ENCODE measurements around the gene CACNG6. TPM values are rescaled to one million over a fixed set of nuclear protein-coding genes. Genes with fewer than 3 reads are reported as not detected.

The CACNG6 gene, protein sequence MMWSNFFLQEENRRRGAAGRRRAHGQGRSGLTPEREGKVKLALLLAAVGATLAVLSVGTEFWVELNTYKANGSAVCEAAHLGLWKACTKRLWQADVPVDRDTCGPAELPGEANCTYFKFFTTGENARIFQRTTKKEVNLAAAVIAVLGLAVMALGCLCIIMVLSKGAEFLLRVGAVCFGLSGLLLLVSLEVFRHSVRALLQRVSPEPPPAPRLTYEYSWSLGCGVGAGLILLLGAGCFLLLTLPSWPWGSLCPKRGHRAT
- not detected for total RNA-seq
- long read RNA-seq: 0 reads

DNA sequence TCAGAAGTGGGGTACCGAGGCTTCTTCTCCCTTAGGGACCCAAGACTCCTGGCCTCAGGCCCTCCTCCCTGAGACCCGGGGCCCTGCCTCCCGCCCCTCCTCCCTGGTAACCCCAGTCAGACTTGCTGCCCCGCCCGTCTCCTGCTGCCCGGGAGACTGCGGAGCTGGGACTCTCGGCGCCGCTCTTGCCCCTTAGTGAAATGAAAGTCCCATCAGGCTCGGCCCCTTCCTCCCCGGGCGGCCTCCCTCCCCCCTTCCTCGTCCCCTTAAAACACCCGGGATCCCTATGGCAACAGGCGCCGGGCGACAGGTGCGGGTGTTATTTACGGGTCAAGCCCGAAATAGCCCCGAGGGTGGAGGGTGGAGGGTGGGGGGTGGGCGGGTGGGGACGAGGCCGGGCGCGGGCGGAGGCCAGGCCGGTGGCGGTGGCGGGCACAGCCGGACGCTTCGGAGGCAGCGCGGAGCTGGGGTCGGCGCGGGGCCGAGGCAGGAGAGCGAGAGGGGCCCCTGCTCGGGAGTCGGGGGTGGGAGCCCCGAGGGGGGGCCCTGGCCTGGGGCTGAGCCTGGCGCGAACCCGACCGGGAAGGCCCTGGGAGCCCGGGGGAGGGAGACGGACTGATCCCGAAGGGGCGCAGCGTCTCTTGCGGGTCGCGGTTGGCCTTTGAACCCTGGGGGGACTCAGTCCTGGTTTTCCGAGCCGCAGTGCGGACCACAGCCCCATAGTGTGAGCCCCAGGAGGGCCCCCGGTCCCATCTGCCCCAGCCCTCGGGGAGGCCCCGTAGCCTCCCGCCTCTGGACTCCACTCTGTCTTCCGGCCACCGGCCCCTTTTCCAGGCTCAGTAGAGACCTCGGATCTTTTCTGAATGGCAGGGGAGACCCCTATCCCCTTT lies at the start of gene CACNG6:
CACNG6 (plus strand) TSS at position 414 of the 890 bp plus-strand sequence. CDS start 1,241 bp downstream, outside the sequence.
- Histone ChIP-seq H3K4me3 (no peak within 1 kb of the TSS), H3K27me3 (peaks cover 0 to 15% of the 10 kb centered on the region in 2 donors)
- 6% methylated on average over 12 of the region's 66 CpGs for WGBS (ENCODE audit: insufficient coverage, low coverage, low lambda C conversion rate, missing lambda C conversion rate)

DNA sequence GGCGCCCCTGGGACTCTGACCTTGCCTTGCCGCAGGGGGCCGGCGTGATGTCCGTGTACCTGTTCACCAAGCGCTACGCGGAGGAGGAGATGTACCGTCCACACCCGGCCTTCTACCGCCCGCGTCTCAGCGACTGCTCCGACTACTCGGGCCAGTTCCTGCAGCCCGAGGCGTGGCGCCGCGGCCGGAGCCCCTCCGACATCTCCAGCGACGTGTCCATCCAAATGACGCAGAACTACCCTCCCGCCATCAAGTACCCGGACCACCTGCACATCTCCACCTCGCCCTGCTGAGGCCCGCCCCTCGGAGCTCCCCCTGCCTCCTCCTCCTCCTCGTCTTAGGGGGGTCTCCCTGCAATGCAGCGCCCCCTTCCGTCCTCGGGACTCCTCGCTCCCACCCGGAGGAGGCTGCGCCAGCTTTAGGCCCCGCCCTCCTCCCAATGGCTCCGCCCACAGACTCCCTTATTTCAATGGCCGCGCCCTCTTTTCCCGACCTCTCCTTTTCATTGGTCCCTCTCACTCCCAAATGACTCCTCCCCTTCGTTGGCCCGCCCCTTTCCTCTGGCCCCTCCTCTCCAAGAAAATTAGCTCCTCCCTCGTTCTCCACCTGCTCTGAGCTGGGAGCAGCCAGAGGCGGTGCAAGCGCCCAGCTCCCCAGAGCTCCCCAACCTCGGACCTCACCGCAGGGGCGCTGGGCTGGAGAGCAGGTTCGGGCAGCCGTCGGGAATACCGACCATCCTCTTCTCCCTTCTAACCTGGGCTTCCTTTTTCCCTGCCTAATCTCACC lies 49.2 kb upstream of the CACNG6 start:
- WGBS (ENCODE audit: insufficient coverage, low coverage, low lambda C conversion rate, missing lambda C conversion rate): 5% methylated on average over 22 of the region's 55 CpGs
- TF ChIP-seq POLR2A (IDR thresholded peaks at IDR 0.05): no peak
- TF ChIP-seq, protein P1, sequence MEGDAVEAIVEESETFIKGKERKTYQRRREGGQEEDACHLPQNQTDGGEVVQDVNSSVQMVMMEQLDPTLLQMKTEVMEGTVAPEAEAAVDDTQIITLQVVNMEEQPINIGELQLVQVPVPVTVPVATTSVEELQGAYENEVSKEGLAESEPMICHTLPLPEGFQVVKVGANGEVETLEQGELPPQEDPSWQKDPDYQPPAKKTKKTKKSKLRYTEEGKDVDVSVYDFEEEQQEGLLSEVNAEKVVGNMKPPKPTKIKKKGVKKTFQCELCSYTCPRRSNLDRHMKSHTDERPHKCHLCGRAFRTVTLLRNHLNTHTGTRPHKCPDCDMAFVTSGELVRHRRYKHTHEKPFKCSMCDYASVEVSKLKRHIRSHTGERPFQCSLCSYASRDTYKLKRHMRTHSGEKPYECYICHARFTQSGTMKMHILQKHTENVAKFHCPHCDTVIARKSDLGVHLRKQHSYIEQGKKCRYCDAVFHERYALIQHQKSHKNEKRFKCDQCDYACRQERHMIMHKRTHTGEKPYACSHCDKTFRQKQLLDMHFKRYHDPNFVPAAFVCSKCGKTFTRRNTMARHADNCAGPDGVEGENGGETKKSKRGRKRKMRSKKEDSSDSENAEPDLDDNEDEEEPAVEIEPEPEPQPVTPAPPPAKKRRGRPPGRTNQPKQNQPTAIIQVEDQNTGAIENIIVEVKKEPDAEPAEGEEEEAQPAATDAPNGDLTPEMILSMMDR (IDR thresholded peaks at IDR 0.05): no peak
- Histone ChIP-seq H3K27me3 (peaks cover 0 to 5% of the 10 kb centered on the region in 2 donors), H3K27ac (no peak overlapping the region), H3K9me3 (no peaks in the 10 kb centered on the region), H3K4me3 (no peak overlapping the region), H3K36me3 (no peaks in the 10 kb centered on the region), H3K4me1 (no peaks in the 10 kb centered on the region)
- ATAC-seq (peak in 1 of 4 donors; percentile 33), DNase-seq (no peak)
- intact Hi-C loops (cut with DNase I): no loop called here

More for the DNA sequence above, at the start of gene CACNG6:
- DNase-seq (peak in 1 of 3 donors; percentile 31), ATAC-seq (peak in 1 of 4 donors; percentile 29)
- intact Hi-C loops (cut with DNase I): no loop called here
- Histone ChIP-seq H3K27ac (no peak within 1 kb of the TSS), H3K36me3 (no peaks in the 10 kb centered on the region), H3K9me3 (no peaks in the 10 kb centered on the region), H3K4me1 (no peaks in the 10 kb centered on the region)
- no peak for TF ChIP-seq POLR2A (IDR thresholded peaks at IDR 0.05)
- TF ChIP-seq, protein P1 (IDR thresholded peaks at IDR 0.05): no peak

DNA sequence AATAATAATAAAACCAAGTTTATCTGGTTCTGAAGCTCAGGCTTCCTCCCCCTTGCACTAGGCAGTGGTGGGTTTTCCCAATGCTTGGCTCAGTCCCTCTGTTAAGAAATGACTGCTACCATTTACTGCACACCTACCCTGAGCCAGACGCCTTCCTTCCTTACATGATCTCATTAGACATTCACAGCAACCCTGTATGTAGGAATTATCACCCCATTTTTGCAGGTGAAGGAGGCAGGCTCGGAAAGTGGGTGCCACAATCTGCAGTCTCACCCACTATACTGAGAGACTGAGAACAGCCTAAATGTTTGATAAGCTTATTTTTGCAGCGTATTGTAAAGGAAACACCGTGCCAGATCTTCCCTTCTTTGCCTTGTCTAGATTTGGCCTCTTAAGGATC lies 47.0 kb upstream of the CACNG6 start:
- TF ChIP-seq, protein P1 (IDR thresholded peaks at IDR 0.05): no peak
- Histone ChIP-seq H3K27ac (no peak overlapping the region), H3K36me3 (no peaks in the 10 kb centered on the region), H3K9me3 (no peaks in the 10 kb centered on the region), H3K4me1 (no peaks in the 10 kb centered on the region), H3K4me3 (no peak overlapping the region), H3K27me3 (peaks cover 0 to 5% of the 10 kb centered on the region in 2 donors)
- intact Hi-C loops (cut with DNase I): no loop called here
- no peak for ATAC-seq
- no peak for DNase-seq
- WGBS (ENCODE audit: insufficient coverage, low coverage, low lambda C conversion rate, missing lambda C conversion rate): 55% methylated on average over 4 of the region's 4 CpGs

DNA sequence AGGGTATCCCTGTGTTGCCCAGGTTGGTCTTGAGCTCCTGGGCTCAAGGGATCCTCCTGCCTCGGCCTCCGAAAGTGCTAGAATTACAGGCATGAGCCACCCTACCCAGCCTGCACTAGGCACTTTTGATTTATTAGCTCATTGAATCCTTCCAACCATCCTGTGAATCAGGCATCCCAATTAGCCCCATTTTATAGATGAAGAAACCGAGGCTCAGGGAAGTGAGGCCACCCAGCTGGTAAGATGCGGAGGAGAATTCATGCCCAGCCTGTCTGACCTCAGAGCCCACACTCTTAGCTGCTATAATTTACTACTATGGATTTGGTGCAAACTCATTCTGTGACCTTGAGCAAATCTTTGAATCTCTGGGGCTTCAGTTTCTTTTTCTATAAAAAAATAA lies 46.5 kb upstream of the CACNG6 start:
- ATAC-seq (no peak), DNase-seq (no peak)
- Histone ChIP-seq H3K4me1 (no peaks in the 10 kb centered on the region), H3K4me3 (no peak overlapping the region), H3K27me3 (peaks cover 0 to 5% of the 10 kb centered on the region in 2 donors), H3K36me3 (no peaks in the 10 kb centered on the region), H3K27ac (no peak overlapping the region), H3K9me3 (no peaks in the 10 kb centered on the region)
- WGBS (ENCODE audit: insufficient coverage, low coverage, low lambda C conversion rate, missing lambda C conversion rate): 56% methylated on average over 2 of the region's 4 CpGs
- intact Hi-C loops (cut with DNase I): no loop called here
- TF ChIP-seq, protein P1 (IDR thresholded peaks at IDR 0.05): no peak
- no peak for TF ChIP-seq POLR2A (IDR thresholded peaks at IDR 0.05)
